Prostate gland (tissue), 2 donors: ENCODE results near the gene ASS1.

ENCODE experiments used
- CTCF ChIP-seq, 4 experiments: fragments of 200-600 bp in 2 of 4; fragments of 450-650 bp in 2 of 4; sonication (generic) in 2 of 4; IDR thresholded peaks; 1 replicate in 3 of 4; 2 replicates in 1 of 4; pipeline ENCODE4 v1.5.1; 2016 to 2019; ENCODE audit warnings: antibody characterized with exemption in 4 of 4, mild to moderate bottlenecking in 2 of 4, moderate library complexity in 2 of 4
- POLR2A ChIP-seq: fragments of 450-650 bp; IDR thresholded peaks from one replicate; pipeline ENCODE4 v1.6.1; 2016; ENCODE audit warnings: antibody characterized with exemption, mild to moderate bottlenecking
- POLR2AphosphoS5 ChIP-seq: sonication (generic); formaldehyde crosslinking; IDR thresholded peaks from one replicate; pipeline ENCODE4 v1.6.1; 2017; ENCODE audit warnings: antibody characterized with exemption

- TF ChIP-seq POLR2AphosphoS5 (no peak), CTCF (IDR thresholded peaks at IDR 0.05) (no peak), POLR2A (no peak)
Observed at GRCh38 chr9:130398487-130399240, 46.1 kb upstream of the ASS1 start.
